GM20000 (cell line): ENCODE results near the gene KCNJ6.
"Not testable (repeated sequence)": the region's sequence is repeated elsewhere in the genome, so short reads cannot be mapped to it uniquely, and the experiment has no call there.

Experiments
- DNase-seq: peaks from one replicate; pipeline ENCODE4 v3.0.0; 2012; ENCODE audit warnings: low spot score
- TF ChIP-seq, protein P1 (sequence below): IDR thresholded peaks from 2 replicates; pipeline ENCODE4 v1.5.1; 2012; ENCODE audit warnings: mild to moderate bottlenecking, control low read depth; ENCODE audit errors: extremely low read depth, missing control alignments

KCNJ6 gene

DNA sequence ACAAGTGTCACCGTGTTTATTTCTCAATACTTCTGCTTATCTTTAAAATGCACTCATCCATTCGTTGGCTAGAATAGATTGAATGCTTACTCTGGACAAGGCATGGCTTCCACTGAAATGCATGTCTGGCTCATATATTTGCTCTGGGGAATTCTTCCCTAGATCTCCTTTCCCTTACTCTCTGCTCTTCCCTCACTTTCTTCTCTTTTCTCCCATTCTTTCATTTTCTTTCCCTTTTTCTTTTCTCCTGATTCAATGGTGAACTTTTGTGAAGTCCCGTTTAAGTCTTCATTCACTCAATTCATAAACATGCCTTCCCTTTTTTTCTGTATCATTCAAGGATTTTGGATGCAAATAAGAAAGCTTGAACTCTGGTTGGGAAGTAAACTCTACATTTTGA is 315.2 kb downstream of the KCNJ6 start:
- TF ChIP-seq, protein P1, sequence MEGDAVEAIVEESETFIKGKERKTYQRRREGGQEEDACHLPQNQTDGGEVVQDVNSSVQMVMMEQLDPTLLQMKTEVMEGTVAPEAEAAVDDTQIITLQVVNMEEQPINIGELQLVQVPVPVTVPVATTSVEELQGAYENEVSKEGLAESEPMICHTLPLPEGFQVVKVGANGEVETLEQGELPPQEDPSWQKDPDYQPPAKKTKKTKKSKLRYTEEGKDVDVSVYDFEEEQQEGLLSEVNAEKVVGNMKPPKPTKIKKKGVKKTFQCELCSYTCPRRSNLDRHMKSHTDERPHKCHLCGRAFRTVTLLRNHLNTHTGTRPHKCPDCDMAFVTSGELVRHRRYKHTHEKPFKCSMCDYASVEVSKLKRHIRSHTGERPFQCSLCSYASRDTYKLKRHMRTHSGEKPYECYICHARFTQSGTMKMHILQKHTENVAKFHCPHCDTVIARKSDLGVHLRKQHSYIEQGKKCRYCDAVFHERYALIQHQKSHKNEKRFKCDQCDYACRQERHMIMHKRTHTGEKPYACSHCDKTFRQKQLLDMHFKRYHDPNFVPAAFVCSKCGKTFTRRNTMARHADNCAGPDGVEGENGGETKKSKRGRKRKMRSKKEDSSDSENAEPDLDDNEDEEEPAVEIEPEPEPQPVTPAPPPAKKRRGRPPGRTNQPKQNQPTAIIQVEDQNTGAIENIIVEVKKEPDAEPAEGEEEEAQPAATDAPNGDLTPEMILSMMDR, result no peak
- DNase-seq, result no peak

DNA sequence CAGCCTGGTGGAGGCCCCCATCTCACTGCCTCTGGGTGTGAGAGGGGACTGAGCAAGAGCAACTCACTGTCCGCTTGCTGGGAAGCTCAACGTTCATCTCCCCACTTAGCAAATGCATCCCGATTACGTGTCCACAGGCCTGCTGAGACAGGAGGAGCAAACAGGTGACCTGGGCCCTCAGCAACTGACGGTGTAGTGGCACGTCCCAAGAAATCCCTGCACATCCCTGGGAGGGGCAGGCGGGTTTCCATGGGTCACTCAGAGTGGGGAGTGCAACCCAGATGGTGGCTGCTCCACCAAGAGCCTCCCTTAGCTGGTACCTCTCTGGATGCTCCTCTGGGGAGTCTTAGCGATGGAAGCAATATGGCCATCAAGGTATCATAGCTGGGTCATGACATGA is 320.3 kb downstream of the KCNJ6 start:
- DNase-seq, result no peak
- TF ChIP-seq, protein P1, result no peak

DNA sequence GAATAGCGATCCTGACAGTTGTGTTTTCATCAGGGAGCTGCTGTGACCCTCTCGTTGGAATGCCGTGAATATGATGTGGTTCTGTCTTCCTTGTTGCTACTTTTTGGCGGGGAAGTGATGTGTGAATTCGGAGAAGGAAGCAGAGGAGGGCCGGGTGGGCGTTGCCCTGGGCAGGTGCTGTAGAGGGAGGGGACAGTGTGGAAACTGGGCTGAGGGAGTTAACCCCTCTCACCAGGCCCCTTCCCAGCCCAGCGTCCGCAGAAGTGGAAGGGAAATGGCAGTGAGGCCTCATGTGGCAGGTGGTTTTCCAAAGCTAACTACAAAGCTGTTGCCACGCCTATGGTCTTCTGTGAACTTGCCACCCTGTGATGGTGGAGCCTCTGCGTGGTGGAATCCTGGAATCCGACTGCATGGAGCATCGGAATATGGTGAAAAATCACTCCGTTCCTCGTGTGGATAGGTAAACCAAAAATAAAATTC is 321.7 kb downstream of the KCNJ6 start:
- TF ChIP-seq, protein P1, result no peak
- DNase-seq, result no peak

DNA sequence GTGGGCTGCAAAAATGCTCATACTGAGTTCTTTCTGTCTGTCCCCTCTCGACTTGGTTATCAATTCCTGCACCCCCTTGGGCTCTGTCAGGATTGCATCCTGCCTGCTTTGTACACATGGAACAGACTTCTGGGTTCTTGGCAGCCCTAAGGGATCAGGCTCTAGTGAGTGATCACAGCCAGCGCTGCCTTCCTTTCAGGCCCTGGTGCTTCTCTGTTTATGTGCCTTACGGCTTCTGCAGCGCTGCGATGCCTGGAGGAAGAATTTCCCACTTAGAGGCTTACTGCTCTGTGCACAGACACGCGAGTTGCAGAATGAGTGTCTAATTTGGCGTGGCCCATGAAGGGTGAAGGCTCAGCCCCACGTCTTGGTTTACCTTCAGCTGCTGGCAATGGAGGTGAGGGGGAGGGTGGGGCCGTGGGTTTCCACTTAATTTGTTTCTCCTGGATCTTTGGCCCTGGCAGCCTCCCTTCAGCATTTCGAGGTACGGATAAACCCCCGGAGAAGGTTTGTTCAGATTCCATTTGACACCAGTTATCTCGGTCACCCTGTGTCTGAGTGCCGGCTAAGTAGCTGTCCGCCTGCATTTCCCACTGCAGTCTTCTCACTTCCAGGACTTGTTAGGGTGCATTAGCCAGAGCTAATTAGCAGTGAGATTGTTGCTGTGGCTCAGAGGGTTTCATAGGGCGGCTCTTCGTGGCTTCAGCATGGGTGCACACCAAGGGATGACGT is 322.4 kb downstream of the KCNJ6 start:
- DNase-seq, result no peak

DNA sequence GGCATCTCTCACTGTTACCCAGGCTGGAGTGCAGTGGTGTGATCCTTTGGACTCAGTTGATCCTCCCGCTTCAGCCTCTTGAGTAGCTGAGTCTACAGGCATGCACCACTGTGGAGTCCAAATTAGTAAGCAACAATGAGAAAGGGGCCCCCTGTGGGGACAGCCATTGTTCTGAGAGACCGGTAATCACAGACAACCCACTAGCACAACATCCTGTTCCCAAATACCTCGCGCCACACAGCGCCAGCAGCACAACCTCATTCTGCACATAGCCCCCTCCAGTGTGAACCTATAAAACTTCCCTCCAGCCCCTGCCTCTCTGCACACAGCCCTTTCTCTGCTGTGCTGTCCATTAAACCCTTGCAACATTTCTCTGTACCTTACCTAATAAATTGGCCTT is 323.2 kb downstream of the KCNJ6 start:
- DNase-seq, result no peak

More for the DNA sequence above, 322.4 kb downstream of the KCNJ6 start:
- TF ChIP-seq, protein P1, result no peak

DNA sequence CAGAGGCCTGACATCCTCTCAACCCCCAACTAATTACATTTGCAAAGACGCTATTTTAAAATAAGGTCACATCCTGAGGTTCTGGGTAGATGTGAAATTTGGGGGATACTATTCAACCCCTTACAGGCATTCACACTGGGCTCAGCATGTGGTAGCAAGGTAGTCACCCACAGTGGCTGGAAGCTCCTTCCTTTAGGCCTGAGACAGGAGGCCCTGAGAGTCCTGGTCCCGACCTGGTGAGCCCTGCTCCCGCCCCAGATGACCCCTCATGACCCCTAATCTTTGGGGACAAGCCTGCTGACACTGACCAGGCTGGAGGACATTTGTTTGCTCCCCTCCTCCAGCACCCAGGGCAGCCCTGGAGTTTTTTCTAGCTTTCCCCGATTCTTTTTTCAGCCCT is 323.8 kb downstream of the KCNJ6 start:
- TF ChIP-seq, protein P1, result no peak
- DNase-seq, result no peak

More for the DNA sequence above, 323.2 kb downstream of the KCNJ6 start:
- TF ChIP-seq, protein P1, result no peak

DNA sequence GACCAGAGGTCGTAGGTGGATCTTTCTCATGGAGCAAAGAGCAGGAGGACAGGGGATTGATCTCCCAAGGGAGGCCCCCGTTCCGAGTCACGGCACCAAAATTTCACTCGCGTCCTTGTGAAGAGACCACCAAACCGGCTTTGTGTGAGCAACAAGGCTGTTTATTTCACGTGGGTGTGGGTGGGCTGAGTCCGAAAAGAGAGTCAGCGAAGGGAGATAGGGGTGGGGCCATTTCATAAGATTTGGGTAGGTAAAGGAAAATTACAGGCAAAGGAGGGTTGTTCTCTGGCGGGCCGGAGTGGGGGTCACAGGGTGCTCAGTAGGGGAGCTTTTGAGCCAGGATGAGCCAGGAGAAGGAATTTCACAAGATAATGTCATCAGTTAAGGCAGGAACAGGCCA is 324.3 kb downstream of the KCNJ6 start:
- not testable (repeated sequence) for DNase-seq

DNA sequence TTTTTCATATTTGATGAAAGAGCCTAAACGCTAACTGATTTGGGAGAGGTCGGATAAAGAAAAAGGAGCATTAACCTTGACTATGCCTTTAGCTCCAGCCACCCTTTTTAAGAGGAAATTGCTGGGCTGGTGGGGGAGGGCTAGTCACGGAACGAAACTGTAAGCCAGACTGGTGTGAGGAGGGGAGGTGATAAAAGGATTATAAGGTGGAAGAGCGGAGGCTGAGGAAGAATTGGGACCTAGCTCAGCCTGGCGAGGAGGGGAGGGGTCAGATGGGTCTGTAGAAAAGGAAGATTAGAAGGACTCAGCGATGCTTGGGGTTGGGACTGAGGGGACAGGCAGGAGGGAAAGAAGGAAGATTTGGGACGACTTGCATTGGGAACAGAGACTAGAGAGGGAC is 325.4 kb downstream of the KCNJ6 start:
- DNase-seq, result not testable (repeated sequence)

DNA sequence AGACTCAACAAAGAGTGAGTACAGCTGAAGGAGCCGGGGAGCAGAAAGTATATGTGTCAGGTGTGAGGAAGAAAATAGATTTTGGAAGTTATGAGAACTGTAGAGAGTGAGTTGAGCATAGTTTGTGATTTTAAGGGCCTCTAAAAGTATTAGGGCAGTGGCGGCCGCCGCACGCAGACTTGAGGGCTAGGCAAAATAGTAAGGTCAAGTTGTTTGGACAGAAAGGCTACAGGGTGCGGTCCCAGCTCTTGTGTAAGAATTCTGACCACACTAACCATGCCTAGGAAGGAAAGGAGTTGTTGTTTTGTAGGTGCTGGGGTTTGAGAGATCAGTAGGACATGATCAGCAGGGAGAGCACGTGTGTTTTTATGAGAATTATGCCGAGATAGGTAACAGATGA is 327.6 kb downstream of the KCNJ6 start:
- DNase-seq, result not testable (repeated sequence)
